H9 (cell line): Measurements from ENCODE around the gene TUBGCP6. TPM values are rescaled to one million over a fixed set of nuclear protein-coding genes. Genes with fewer than 3 reads are reported as not detected.
A peak's percentile ranks its signal among the peaks of the same experiment; 100 is the strongest.

Experiments used
- DNase-seq: peaks from one replicate; pipeline ENCODE4 v3.0.0-alpha.2; 2017
- H2AFZ ChIP-seq: one replicate; pipeline ENCODE4 v1.6.1; 2013; ENCODE audit warnings: mild to moderate bottlenecking, low read length, control low read depth, moderate library complexity
- H2AK5ac ChIP-seq: 2 replicates; pipeline ENCODE4 v1.6.1; 2013; ENCODE audit warnings: low read length, control low read depth, mixed read lengths; ENCODE audit not compliant: insufficient read length
- H2BK120ac ChIP-seq: one replicate; pipeline ENCODE4 v1.6.1; 2013; ENCODE audit warnings: low read depth, mild to moderate bottlenecking, low read length, control low read depth, inconsistent platforms; ENCODE audit not compliant: poor library complexity, severe bottlenecking
- H2BK12ac ChIP-seq: 2 replicates; pipeline ENCODE4 v1.6.1; 2013; ENCODE audit warnings: low read length, control low read depth, mixed read lengths, low read depth; ENCODE audit not compliant: insufficient read length
- H2BK15ac ChIP-seq: 2 replicates; pipeline ENCODE4 v1.6.1; 2013; ENCODE audit warnings: low read depth, low read length, control low read depth
- H2BK20ac ChIP-seq: one replicate; pipeline ENCODE4 v1.6.1; 2013; ENCODE audit warnings: low read depth, mild to moderate bottlenecking, low read length, control low read depth, inconsistent platforms; ENCODE audit not compliant: poor library complexity, severe bottlenecking
- H2BK5ac ChIP-seq: 2 replicates; pipeline ENCODE4 v1.6.1; 2013; ENCODE audit warnings: low read length, control low read depth, mixed read lengths; ENCODE audit not compliant: insufficient read length
- H3K14ac ChIP-seq: 2 replicates; pipeline ENCODE4 v1.6.1; 2013; ENCODE audit warnings: low read length, control low read depth; ENCODE audit not compliant: insufficient read depth
- H3K18ac ChIP-seq: 2 replicates; pipeline ENCODE4 v1.6.1; 2013; ENCODE audit warnings: low read depth, mild to moderate bottlenecking, mixed read lengths, low read length, control low read depth; ENCODE audit not compliant: insufficient read length
- H3K23ac ChIP-seq: 2 replicates; pipeline ENCODE4 v1.6.1; 2013; ENCODE audit warnings: low read length, control low read depth, mixed read lengths, low read depth; ENCODE audit not compliant: insufficient read length
- H3K23me2 ChIP-seq: 2 replicates; pipeline ENCODE4 v1.6.1; 2013; ENCODE audit warnings: low read depth, mild to moderate bottlenecking, mixed read lengths, low read length, control low read depth; ENCODE audit not compliant: insufficient read length, poor library complexity, severe bottlenecking
- H3K27ac ChIP-seq: 2 replicates; pipeline ENCODE4 v1.5.1; 2013; ENCODE audit warnings: low read length, control low read depth, mixed read lengths, low read depth; ENCODE audit not compliant: insufficient read length
- H3K27me3 ChIP-seq: 2 replicates; pipeline ENCODE4 v1.6.1; 2013; ENCODE audit warnings: low read length, control low read depth, inconsistent platforms; ENCODE audit not compliant: insufficient read depth
- H3K4ac ChIP-seq: 2 replicates; pipeline ENCODE4 v1.6.1; 2013; ENCODE audit warnings: low read depth, mild to moderate bottlenecking, control low read depth, inconsistent platforms, low read length, moderate library complexity
- H3K4me1 ChIP-seq: 2 replicates; pipeline ENCODE4 v1.6.1; 2013; ENCODE audit warnings: low read length, control low read depth, inconsistent platforms; ENCODE audit not compliant: insufficient read depth
- H3K4me2 ChIP-seq: 2 replicates; pipeline ENCODE4 v1.6.1; 2013; ENCODE audit warnings: low read length, control low read depth, mixed read lengths; ENCODE audit not compliant: insufficient read length, insufficient read depth
- H3K56ac ChIP-seq: 2 replicates; pipeline ENCODE4 v1.6.1; 2013; ENCODE audit warnings: low read depth, mild to moderate bottlenecking, mixed read lengths, low read length, control low read depth; ENCODE audit not compliant: insufficient read length
- H3K79me1 ChIP-seq: 2 replicates; pipeline ENCODE4 v1.6.1; 2013; ENCODE audit warnings: low read depth, mild to moderate bottlenecking, moderate library complexity, low read length, control low read depth, inconsistent platforms; ENCODE audit not compliant: insufficient read depth, poor library complexity, severe bottlenecking
- H3K79me2 ChIP-seq: 2 replicates; pipeline ENCODE4 v1.6.1; 2013; ENCODE audit warnings: low read length, control low read depth, inconsistent platforms; ENCODE audit not compliant: insufficient read depth
- H3K9ac ChIP-seq: 2 replicates; pipeline ENCODE4 v1.6.1; 2013; ENCODE audit warnings: low read length, control low read depth, mixed read lengths; ENCODE audit not compliant: insufficient read length; ENCODE audit errors: extremely low read depth
- H3K9me3 ChIP-seq: one replicate; pipeline ENCODE4 v1.6.1; 2013; ENCODE audit warnings: low read depth, low read length, inconsistent platforms; ENCODE audit not compliant: control insufficient read depth
- H3T11ph ChIP-seq: one replicate; pipeline ENCODE4 v1.6.1; 2013; ENCODE audit warnings: mild to moderate bottlenecking, low read length, control low read depth, inconsistent platforms
- H4K20me1 ChIP-seq: one replicate; pipeline ENCODE4 v1.6.1; 2013; ENCODE audit not compliant: control insufficient read depth, insufficient read length, insufficient read depth
- H4K5ac ChIP-seq: 2 replicates; pipeline ENCODE4 v1.6.1; 2013; ENCODE audit warnings: low read depth, mild to moderate bottlenecking, mixed read lengths, low read length, control low read depth; ENCODE audit not compliant: insufficient read length
- H4K8ac ChIP-seq: replicated peaks from 2 replicates; pipeline ENCODE4 v1.6.1; 2013; ENCODE audit warnings: low read length, control low read depth, mixed read lengths, low read depth; ENCODE audit not compliant: insufficient read length
- H4K91ac ChIP-seq: 2 replicates; pipeline ENCODE4 v1.6.1; 2013; ENCODE audit warnings: low read depth, mild to moderate bottlenecking, moderate library complexity, mixed read lengths, low read length, control low read depth; ENCODE audit not compliant: insufficient read length
- H3K27ac Mint-ChIP-seq, 3 experiments: 2 replicates in 2 of 3; 3 replicates in 1 of 3; pipeline ENCODE4 v1.8.0; 2020 to 2021; ENCODE audit warnings: mixed read lengths in 3 of 3, mild to moderate bottlenecking in 1 of 3, moderate library complexity in 1 of 3
- H3K27me3 Mint-ChIP-seq: 2 replicates; pipeline ENCODE4 v1.8.0; 2021; ENCODE audit warnings: low read depth, mild to moderate bottlenecking, moderate library complexity, mixed read lengths
- H3K36me3 Mint-ChIP-seq, 3 experiments: 2 replicates in 2 of 3; 3 replicates in 1 of 3; pipeline ENCODE4 v1.8.0; 2020 to 2021; ENCODE audit warnings: low read depth in 3 of 3, mixed read lengths in 3 of 3; ENCODE audit not compliant: insufficient read depth in 1 of 3
- H3K4me1 Mint-ChIP-seq, 2 experiments: 2 replicates each; pipeline ENCODE4 v1.8.0; 2020; ENCODE audit warnings: mixed read lengths in 2 of 2
- H3K4me3 Mint-ChIP-seq, 2 experiments: 2 replicates in 1 of 2; 3 replicates in 1 of 2; pipeline ENCODE4 v1.8.0; 2020 to 2021; ENCODE audit warnings: mild to moderate bottlenecking in 2 of 2, mixed read lengths in 2 of 2, moderate library complexity in 1 of 2
- H3K9me3 Mint-ChIP-seq, 2 experiments: 2 replicates in 1 of 2; 3 replicates in 1 of 2; pipeline ENCODE4 v1.8.0; 2020; ENCODE audit warnings: mild to moderate bottlenecking in 2 of 2, mixed read lengths in 2 of 2, moderate library complexity in 1 of 2
- CTCF ChIP-seq: fragments of 200-600 bp; sonication (generic); conservative IDR thresholded peaks from 3 replicates; pipeline ENCODE4 v1.8.0; 2021; ENCODE audit warnings: antibody characterized with exemption, mild to moderate bottlenecking
- WGBS: extraction: QIAGEN DNeasy Blood & Tissue Kit; methylation state at CpG from one replicate; pipeline ENCODE4 v1.1.7; 2013; ENCODE audit warnings: missing lambda C conversion rate, low lambda C conversion rate, mixed read lengths; ENCODE audit not compliant: insufficient read length; ENCODE audit errors: extremely low coverage; 5-methylcytosine and 5-hydroxymethylcytosine counted together
- total RNA-seq: library from RNA; stranded (reverse); gene quantifications from 2 replicates; pipeline ENCODE4 v1.2.1, GENCODE V29; 2021

Gene TUBGCP6
- total RNA-seq, 1 experiment from 2014 or later = 29.0 TPM

DNA sequence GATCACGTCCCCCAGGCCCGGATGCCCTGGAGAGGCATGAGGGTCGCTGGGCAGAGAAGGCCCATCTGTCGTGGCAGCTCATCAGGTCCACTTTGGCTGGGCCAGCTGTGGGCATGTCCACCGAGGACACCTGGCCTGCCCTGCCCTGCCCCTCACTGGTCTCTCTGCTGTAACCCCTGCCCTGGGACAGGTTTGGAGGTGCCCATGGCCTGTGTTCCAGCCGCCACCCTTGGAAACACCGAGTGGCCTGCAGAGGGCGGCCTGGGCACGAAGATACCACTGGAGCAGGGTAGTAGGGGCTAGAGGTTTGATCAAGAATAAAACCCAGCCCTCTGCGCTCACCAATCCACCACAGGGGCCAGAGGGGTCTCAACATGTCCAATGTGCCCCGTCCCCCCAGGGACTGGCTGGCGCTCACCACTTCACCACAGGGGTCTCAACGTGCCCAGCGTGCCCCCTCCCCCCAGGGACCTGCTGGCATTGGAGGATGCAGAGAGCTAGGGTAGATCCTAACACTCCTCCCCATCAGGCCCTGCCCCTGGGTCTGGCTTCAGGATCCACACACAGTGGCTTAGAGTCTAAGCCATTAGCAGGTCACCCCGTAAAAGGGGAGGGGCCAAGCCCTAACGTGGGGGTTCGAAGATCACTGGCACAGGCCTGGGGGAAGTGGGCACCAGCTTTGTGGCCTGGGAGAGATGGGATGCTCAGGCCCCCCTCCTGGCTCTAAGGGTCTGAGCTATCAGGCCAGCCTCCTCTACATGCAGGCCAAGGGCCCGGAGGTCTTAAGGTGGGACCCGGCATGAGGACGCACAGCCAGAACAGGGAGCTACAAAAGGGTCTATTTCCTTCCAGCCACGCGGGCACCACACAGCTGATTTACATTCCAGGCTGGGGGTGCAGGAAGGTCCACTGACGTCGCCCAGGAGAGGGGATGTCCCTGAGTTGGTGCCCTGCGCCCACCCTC is 7.5 kb upstream of the TUBGCP6 start:
- H3K36me3 Mint-ChIP-seq = peaks cover 0 to 6% (median 3%) of the 10 kb centered on the region in 3 experiments; a peak in 3 of 7 replicates
- H2BK5ac ChIP-seq = no peak overlapping the region
- H3K27me3 Mint-ChIP-seq = peaks cover 1% of the 10 kb centered on the region; the same call in 1 of the 2 replicates
- H3K4me2 ChIP-seq = peak overlapping the region; percentile 40
- no peaks in the 10 kb centered on the region for H3K9me3 ChIP-seq
- no peak overlapping the region for H3K14ac ChIP-seq
- H2AFZ ChIP-seq = no peak overlapping the region
- peak; percentile 87 for DNase-seq
- no peak overlapping the region for H3T11ph ChIP-seq
- no peak overlapping the region for H4K91ac ChIP-seq
- H3K79me1 ChIP-seq = no peaks in the 10 kb centered on the region
- no peak overlapping the region for H4K8ac ChIP-seq
- H2BK12ac ChIP-seq = no peak overlapping the region
- no peak overlapping the region for H2BK15ac ChIP-seq
- TF ChIP-seq CTCF = peak; percentile 71
- H2BK20ac ChIP-seq = no peak overlapping the region
- H3K9me3 Mint-ChIP-seq = no peaks in the 10 kb centered on the region; a peak in 1 of 5 replicates
- H3K23me2 ChIP-seq = peaks cover 15% of the 10 kb centered on the region
- no CpG with 5 or more reads among the region's 25 CpGs for WGBS
- H3K9ac ChIP-seq = no peak overlapping the region
- peak overlapping the region; percentile 73 to 76 for H3K4me3 Mint-ChIP-seq
- no peaks in the 10 kb centered on the region for H3K79me2 ChIP-seq
- H3K56ac ChIP-seq = no peak overlapping the region
- H2BK120ac ChIP-seq = no peak overlapping the region
- H3K4me1 ChIP-seq = no peaks in the 10 kb centered on the region
- H3K18ac ChIP-seq = no peak overlapping the region
- no peak overlapping the region for H3K27ac ChIP-seq
- H3K27me3 ChIP-seq = no peaks in the 10 kb centered on the region
- no peak overlapping the region for H4K5ac ChIP-seq
- H3K27ac Mint-ChIP-seq = no peak overlapping the region
- no peak overlapping the region for H2AK5ac ChIP-seq
- H3K4me1 Mint-ChIP-seq = peaks cover 6 to 15% of the 10 kb centered on the region in 2 experiments
- H3K23ac ChIP-seq = no peak overlapping the region
- no peaks in the 10 kb centered on the region for H4K20me1 ChIP-seq
- no peak overlapping the region for H3K4ac ChIP-seq
